NCI-H1105 treated with DMSO at 0.1 percent for 48 hours (cell line): ENCODE measurements around the gene CRACR2B.

Experiments
- DNase-seq: peaks from one replicate; lab custom pipeline; 2025; lab: John Stamatoyannopoulos, UW

Gene CRACR2B

DNA sequence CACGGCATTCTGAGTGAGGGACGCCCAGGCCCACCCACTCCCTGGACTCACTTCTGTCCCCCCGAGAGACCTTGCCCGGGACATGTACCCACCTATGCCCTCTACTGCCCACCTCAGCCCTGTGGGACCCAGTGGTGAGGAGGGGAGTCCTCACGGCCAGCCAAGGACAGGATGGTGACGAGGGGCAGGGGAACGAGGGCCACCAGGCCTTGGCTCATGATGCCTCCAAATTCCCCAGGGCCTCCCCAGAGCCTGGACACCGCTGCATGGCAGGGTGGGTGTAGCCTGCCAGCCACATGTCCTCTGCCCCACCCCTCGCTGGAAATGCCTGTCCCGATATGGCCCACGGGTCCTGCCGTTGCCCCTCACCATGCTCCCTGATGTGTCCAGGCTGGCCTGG lies 41.1 kb downstream of the CRACR2B start:
- no peak for DNase-seq

DNA sequence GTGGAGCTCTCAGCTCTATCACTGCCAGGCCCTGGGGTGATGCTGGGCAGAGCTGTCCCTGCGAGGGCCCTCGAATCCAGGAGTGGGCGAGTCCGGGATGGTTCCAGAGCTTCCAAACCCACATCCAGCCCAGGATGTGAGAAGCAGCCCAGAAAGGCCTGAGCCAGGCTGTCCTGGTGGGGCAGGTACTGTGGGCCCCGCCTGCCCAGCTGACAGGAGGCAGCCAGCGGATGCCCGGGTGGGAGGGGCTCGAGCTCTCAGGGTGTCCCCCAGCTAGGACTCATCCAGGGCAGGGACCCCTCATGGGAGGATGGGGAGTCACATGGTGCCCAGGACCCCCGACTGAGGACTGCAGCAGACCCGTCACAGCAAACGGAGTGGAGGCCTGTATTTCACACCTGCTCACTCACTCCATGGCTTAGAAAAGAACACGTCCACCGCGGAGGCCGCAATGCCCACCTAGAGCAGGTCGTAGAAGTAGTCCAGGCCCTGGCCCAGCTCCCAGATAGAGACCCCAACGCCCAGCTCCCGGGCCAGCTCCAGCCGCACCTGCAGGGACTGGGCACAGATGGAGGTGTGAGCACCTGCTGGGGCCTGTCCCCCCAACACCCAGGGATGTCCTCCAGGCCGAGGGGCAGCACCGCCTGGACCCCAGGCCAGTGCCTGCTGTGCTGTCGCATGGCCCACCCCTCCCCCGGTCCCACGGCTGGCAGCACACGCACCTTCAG lies 41.8 kb downstream of the CRACR2B start:
- DNase-seq = no peak

DNA sequence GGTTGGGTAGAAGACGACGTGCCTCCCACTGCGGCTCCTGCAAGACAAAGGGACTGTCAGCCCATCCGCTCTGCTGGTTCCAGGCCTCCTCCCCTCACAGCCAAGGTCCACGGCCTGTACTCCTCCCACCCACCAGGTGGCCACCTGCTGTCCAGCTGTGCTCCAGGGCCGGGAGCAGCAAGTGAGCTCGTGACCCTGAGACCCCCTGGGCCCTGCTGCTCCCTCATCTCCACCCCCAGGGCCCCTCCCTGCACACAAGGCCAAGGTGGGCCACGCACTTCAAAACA lies 42.4 kb downstream of the CRACR2B start:
- no peak for DNase-seq

DNA sequence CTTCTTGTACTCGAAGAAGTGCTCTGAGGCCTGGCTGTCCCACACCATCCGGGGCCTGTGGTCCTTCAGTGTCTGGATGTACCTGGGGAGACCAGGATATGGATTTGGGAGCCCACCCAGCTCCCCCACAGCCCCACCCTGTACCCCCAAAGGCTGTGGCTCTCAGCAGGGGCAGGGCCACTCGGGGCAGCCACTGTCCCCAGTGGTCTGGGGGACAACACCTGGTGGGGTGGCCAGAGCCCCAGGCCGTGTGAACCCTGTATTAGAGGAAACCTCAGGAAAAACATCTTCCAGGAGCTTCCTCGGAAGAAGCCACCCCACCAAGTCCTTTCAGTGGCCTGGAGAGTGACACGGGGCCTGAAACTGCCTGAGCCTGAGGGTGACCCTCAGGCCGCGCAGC lies 42.7 kb downstream of the CRACR2B start:
- no peak for DNase-seq

DNA sequence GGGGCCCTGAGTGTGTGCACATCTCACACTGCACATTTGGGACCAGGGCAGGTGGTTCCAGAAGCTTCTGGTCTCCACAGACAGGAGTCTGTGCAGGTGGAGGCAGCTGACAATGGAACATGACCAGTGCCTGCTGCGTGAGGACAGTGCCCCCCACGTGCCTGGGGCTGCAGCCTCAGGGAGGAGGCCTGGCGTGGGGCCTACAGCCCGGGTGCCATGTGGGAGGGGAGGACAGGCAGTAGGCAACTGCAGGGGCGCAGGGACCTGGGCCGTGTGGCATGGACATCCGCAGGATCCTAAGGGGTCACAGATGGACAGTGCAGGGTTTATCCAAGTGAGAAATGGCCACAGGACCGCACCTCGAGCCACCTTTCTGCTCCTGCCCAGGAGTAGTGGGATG lies 43.8 kb downstream of the CRACR2B start:
- DNase-seq = no peak

DNA sequence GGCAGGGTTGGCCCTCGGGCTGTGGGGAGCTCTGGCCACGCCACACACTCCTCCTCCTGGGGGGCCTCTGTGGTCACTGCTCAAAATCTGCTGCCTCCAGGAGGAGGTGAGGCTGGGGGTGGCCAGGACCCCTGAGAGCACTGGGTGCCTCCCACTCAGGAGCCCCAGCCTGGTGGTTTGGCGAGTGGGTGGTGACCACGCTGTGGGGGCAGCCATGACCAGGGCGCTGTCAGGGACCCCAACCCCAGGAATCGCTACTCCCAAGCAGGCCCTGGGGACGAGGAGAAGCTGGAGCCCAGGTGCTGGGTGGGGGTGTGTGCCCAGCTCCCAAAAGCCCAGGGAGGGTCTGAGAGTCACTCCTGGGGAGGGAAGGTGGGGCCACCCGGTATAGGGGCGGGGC lies 45.1 kb downstream of the CRACR2B start:
- no peak for DNase-seq

DNA sequence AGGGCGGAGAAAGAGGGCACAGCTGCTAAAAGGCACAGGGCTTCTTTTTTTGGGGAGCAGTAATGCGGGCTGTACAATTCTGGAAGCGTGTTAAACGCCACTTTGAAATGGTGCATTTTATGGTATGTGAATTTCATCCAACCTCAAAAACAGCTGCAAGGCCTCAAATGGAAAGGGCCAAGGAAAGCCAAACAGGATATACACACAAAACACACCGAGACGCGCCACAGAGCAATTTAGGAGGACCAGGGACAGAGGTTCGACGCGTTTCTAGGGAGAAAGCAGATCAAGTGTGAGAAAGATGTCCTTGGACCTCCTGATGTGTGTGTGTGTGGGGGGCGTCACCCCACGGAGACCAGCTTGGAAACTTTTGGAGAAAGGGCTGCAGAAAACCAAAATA lies 46.0 kb downstream of the CRACR2B start:
- no peak for DNase-seq

DNA sequence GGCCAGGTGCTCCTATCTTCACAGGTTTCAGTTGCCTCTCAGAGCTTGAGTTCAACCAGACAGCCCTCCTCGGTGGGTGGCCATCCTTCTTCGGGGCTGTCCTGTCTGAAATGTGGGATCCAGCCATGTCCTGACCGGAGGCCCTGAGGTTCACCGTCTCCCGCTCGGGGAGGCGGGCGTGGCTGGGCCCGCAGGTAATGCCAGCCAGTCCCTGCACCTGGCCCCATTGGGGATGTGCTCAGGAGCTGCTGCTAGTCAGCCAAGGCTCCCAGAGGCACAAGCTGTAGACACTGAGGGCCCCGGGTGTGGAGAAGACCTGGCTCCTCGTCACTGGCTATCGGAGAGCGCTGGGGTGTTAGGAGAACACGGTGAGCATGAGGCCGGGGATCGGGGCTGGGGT lies 47.5 kb downstream of the CRACR2B start:
- no peak for DNase-seq

DNA sequence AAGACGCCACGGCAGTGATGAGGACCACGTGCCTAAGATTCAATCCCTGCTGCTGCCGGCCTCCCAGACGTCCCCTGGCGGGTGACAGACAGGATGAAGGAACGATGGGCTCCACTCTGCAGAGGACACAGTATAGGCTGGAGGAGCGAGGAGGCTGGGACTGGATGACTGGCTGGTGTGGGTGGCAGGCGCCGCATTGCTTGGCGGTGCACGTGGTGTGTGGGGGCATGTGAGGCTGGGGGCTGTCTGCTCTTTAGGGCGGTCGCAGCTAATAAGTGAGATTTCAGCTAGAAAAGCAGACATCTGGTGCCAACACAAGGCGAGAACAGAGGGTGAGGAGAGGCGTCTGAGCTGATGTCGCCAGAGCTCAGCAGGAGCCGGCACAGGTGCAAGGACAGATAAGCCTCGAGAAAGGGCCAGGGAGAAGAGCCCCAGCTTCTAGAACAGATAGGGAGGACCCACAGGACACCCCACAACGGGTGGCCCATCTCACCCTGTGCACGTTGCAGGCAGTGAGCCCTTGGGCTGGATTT lies 48.1 kb downstream of the CRACR2B start:
- no peak for DNase-seq

DNA sequence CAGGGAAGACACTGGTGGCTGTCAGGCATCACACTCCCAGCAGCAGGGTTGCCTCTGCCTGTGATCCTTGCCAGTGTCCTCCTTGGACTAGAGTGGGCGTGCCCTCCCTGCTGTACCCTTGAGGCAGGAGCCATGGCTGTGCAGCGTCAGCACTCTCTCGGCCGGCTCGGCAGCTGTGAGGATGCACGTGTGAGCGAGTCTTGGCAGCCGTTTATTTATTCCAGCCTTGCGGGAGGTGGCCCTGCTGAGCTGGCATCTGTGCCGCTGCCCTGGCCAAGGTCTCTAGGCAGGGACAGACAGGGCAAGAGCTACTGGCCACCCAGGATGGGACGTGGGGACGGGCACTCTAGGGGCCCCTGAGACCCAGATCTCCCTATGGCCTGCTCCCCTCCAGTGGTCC lies 48.8 kb downstream of the CRACR2B start:
- peak; percentile 20 for DNase-seq

DNA sequence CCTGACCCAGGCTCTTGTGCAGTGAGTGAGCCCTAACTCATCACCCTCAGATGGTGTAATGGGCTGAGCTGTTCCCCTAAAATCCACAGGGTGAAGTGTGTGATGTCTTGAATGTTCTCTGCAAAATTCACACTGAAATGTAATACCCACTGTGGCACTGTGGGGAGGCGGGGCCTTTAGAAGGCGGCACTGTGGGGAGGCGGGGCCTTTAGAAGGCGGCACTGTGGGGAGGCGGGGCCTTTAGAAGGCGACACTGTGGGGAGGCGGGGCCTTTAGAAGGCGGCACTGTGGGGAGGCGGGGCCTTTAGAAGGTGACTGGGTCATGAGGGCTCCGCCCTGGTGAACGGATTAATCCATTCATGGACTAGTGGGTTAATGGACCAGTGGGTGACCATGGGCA lies 49.8 kb downstream of the CRACR2B start:
- DNase-seq = no peak

DNA sequence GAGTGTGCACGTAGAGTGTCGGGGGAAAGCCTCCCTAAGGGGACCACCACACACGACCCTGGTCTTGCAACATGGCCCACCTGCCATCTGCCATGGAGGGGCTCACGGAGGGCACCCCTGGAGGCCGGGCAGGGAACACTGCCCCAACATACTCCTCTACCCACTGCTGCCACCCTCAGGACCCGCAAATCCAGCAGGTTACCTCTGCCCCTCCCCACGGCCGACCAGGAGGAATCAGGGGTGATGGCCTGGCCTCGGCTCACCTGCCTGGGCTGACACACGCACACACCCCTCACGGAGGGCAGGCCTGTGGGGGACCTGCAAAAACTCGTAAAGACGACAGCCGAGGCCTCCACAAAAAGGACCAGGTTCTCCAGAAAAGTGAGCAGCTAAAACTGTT lies 52.7 kb downstream of the CRACR2B start:
- DNase-seq = no peak
